Measurements from ENCODE around the gene LEFTY2.

LEFTY2 gene

GRCh38 chr1:225918280-225918679 is 22.7 kb downstream of the LEFTY2 start:
- H3K4me3 ChIP-seq (ENCODE audit: insufficient read depth, low read length, poor library complexity, severe bottlenecking): no peak overlapping the region
- 0 out of 2 replicates have a peak, but pooled peaks cover 5% of the 10 kb centered on the region for H3K36me3 ChIP-seq (ENCODE audit: low read length)
- H2AFZ ChIP-seq (ENCODE audit: low read depth, low read length, severe bottlenecking): no peak overlapping the region
- TF ChIP-seq CTCF (IDR thresholded peaks at IDR 0.05; ENCODE audit: insufficient read depth, low read length, poor library complexity, severe bottlenecking) (no peak), EZH2phosphoT487 (conservative IDR thresholded peaks at IDR 0.05; ENCODE audit: low read length) (no peak)
- H3K9ac ChIP-seq (ENCODE audit: low read length): no peak overlapping the region
- no peaks in the 10 kb centered on the region for H4K20me1 ChIP-seq (ENCODE audit: low read depth, low read length)
- peaks cover 11% of the 10 kb centered on the region for H3K79me2 ChIP-seq (ENCODE audit: insufficient read depth, low read length)
- H3K27ac ChIP-seq (ENCODE audit: low read depth, low read length): no peak overlapping the region
- no peaks in the 10 kb centered on the region for H3K27me3 ChIP-seq (ENCODE audit: low read length)
- no peaks in the 10 kb centered on the region for H3K9me3 ChIP-seq (ENCODE audit: insufficient read depth, low read length)
- peaks cover 4% of the 10 kb centered on the region; the same call in 1 of the 2 replicates for H3F3A ChIP-seq (ENCODE audit: insufficient read depth)
- no peaks in the 10 kb centered on the region for H3K9me2 ChIP-seq (replicated peaks; ENCODE audit: insufficient read depth, low read length)
- no peak overlapping the region for H3K4me2 ChIP-seq (ENCODE audit: low read depth, low read length, poor library complexity, severe bottlenecking)

GRCh38 chr1:225917536-225917935 is 23.5 kb downstream of the LEFTY2 start:
- H4K20me1 ChIP-seq (ENCODE audit: low read depth, low read length): no peaks in the 10 kb centered on the region
- H3K4me2 ChIP-seq (ENCODE audit: low read depth, low read length, poor library complexity, severe bottlenecking): no peak overlapping the region
- TF ChIP-seq EZH2phosphoT487 (conservative IDR thresholded peaks at IDR 0.05; ENCODE audit: low read length) (no peak), CTCF (IDR thresholded peaks at IDR 0.05; ENCODE audit: insufficient read depth, low read length, poor library complexity, severe bottlenecking) (no peak)
- no peaks in the 10 kb centered on the region for H3K9me2 ChIP-seq (replicated peaks; ENCODE audit: insufficient read depth, low read length)
- H3K36me3 ChIP-seq (ENCODE audit: low read length): 0 out of 2 replicates have a peak, but pooled peaks cover 5% of the 10 kb centered on the region
- H3F3A ChIP-seq (ENCODE audit: insufficient read depth): peaks cover 4% of the 10 kb centered on the region; the same call in 1 of the 2 replicates
- H3K27me3 ChIP-seq (ENCODE audit: low read length): no peaks in the 10 kb centered on the region
- H3K9ac ChIP-seq (ENCODE audit: low read length): no peak overlapping the region
- H3K79me2 ChIP-seq (ENCODE audit: insufficient read depth, low read length): peaks cover 4% of the 10 kb centered on the region
- no peaks in the 10 kb centered on the region for H3K9me3 ChIP-seq (ENCODE audit: insufficient read depth, low read length)
- H3K4me3 ChIP-seq (ENCODE audit: insufficient read depth, low read length, poor library complexity, severe bottlenecking): no peak overlapping the region
- H3K27ac ChIP-seq (ENCODE audit: low read depth, low read length): no peak overlapping the region
- H2AFZ ChIP-seq (ENCODE audit: low read depth, low read length, severe bottlenecking): no peak overlapping the region

- TF ChIP-seq EZH2phosphoT487 (conservative IDR thresholded peaks at IDR 0.05; ENCODE audit: low read length) (no peak), CTCF (IDR thresholded peaks at IDR 0.05; ENCODE audit: insufficient read depth, low read length, poor library complexity, severe bottlenecking) (no peak)
Measured at GRCh38 chr1:225917101-225917500, 23.9 kb downstream of the LEFTY2 start.

More at GRCh38 chr1:225917101-225917500, 23.9 kb downstream of the LEFTY2 start:
- no peaks in the 10 kb centered on the region for H4K20me1 ChIP-seq (ENCODE audit: low read depth, low read length)
- H3K79me2 ChIP-seq (ENCODE audit: insufficient read depth, low read length): no peaks in the 10 kb centered on the region; the same call in 1 of the 2 replicates
- H3K36me3 ChIP-seq (ENCODE audit: low read length): 0 out of 2 replicates have a peak, but pooled peaks cover 5% of the 10 kb centered on the region
- no peak overlapping the region for H3K4me3 ChIP-seq (ENCODE audit: insufficient read depth, low read length, poor library complexity, severe bottlenecking)
- no peak overlapping the region for H3K9ac ChIP-seq (ENCODE audit: low read length)
- no peak overlapping the region for H3K4me2 ChIP-seq (ENCODE audit: low read depth, low read length, poor library complexity, severe bottlenecking)
- no peaks in the 10 kb centered on the region for H3K9me3 ChIP-seq (ENCODE audit: insufficient read depth, low read length)
- H2AFZ ChIP-seq (ENCODE audit: low read depth, low read length, severe bottlenecking): no peak overlapping the region
- H3K9me2 ChIP-seq (replicated peaks; ENCODE audit: insufficient read depth, low read length): no peaks in the 10 kb centered on the region
- no peak overlapping the region for H3K27ac ChIP-seq (ENCODE audit: low read depth, low read length)
- H3K27me3 ChIP-seq (ENCODE audit: low read length): no peaks in the 10 kb centered on the region
- H3F3A ChIP-seq (ENCODE audit: insufficient read depth): peaks cover 4% of the 10 kb centered on the region; the same call in 1 of the 2 replicates

All from SU-DHL-6 (cell line).